ENCODE results near the gene CXCR5.

CXCR5 gene

GRCh38 chr11:118899296-118899688, 15.6 kb downstream of the CXCR5 start:
- DNase-seq = no peak

DNA sequence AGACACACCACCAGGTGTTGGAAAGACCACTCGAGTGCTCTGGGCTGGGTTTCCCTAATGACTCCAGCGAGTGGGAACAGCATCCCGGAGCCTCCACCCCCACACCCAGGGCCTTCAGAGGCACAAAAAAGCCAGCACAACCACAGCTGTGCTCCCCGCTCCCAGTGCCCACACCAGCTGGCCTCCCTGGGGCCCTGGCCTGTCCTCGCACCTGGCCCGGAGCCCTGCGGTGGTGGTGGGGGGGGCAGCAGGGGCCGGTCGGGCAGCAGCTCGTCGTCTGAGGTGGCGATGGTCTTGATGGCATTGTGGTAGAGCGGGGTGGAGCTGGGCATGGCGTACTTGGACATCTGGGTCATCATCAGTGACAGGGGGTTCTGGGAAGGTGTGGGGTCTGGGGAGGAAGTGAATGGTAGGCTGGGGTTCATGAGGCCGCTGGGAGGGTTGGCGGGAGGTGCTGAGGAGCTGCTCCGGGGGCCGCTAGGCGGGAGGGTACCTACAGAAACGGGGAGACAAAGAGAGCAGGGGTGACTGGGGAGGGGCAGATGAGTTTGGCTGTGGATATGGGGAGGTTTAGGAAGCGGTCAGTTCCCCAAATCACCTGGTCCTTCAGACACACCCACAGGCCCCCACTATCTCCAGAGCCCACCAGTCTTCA, 16.1 kb downstream of the CXCR5 start:
- DNase-seq = no peak

GRCh38 chr11:118900535-118901384, 17.1 kb downstream of the CXCR5 start:
- no peak for DNase-seq

GRCh38 chr11:118901494-118902335, 18.0 kb downstream of the CXCR5 start:
- DNase-seq = no peak

GRCh38 chr11:118902336-118903203, 18.9 kb downstream of the CXCR5 start:
- no peak for DNase-seq

- no peak for DNase-seq
Observed at GRCh38 chr11:118903204-118904015, 19.7 kb downstream of the CXCR5 start.

DNA sequence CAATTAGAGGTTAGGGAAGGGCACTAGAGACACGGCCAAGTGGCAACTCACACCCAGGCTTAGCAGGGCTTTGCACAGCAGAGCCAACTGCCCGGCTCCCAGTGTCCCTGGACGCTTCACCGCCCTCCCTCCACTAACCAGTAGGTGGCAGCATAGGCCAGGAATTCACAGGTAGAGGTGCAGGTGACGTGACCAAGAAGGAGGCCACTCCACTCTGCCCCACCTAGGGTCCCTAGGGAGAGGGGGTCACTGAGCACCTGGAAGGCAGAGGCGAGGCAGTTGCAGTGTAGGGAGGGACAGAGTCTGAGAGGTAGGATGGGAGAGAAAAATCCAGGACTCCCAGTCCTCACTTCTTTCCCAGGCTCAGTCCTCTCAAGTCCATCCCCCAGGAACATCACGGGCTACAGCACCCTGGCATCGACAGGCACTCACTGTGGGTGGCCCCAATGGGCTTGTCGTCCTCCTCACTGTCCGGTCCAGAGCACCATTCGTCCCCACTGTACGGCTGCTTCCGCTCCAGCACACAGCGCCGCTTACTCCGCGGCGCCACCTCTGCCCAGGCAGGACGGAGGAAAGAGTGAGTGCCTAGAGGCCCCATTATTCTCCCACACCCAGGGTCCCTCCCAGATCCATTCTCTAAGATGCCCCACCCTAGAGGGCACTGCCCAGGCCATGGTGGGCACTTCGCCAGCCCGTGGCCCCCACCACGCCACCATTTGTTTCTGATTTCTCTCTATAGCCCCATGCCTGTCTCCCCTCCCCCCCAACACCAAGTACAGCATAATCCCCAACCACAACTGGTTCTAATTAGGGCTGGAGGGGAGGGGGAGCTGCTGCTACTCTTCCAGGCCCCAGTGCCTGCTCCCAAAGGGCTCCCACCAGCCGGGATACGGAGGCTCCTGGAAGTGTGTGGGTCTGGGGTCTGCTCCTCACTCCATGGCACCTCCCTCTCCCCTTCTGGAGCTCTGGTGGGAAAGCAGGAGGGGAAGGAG, 23.7 kb downstream of the CXCR5 start:
- DNase-seq = peak; percentile 91

- DNase-seq = no peak
Observed at GRCh38 chr11:118908264-118908663, 24.6 kb downstream of the CXCR5 start.

- DNase-seq = no peak
Observed at GRCh38 chr11:118908901-118909618, 25.4 kb downstream of the CXCR5 start.

DNA sequence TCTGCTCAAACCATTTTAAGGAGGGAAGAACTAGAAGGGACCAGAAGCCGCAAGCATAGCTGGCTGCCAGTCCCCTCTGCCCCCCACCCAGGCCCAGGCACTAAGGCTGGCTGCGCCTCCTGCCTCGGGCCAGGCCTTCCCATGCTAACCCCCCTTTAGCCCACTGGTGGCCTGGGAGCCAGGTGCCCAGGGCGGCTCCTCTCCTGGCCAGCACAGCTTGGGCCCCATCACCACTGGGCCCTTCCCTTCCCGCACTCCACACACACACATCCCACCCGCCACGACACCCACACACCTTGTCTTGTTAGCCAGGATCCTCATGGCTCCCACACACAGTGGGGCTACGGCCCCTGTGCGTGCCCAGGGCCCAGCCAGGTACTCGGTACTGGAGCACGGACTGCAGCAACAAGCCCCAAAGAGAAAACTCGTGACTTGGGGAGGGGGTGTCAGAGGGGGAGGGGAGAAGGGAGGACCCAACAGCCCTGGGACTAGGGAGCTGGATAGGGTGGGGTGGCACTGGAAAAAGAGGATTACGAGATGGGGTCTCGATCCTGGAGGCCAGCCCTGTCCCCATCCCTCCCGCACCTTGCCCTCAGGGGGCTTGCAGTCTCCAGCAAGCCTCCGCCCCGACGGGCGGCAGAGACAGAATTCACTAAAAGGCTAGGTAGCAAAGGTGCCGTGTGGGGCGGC, 26.1 kb downstream of the CXCR5 start:
- DNase-seq = no peak

GRCh38 chr11:118910309-118911112, 26.8 kb downstream of the CXCR5 start:
- DNase-seq = peak; percentile 64

DNA sequence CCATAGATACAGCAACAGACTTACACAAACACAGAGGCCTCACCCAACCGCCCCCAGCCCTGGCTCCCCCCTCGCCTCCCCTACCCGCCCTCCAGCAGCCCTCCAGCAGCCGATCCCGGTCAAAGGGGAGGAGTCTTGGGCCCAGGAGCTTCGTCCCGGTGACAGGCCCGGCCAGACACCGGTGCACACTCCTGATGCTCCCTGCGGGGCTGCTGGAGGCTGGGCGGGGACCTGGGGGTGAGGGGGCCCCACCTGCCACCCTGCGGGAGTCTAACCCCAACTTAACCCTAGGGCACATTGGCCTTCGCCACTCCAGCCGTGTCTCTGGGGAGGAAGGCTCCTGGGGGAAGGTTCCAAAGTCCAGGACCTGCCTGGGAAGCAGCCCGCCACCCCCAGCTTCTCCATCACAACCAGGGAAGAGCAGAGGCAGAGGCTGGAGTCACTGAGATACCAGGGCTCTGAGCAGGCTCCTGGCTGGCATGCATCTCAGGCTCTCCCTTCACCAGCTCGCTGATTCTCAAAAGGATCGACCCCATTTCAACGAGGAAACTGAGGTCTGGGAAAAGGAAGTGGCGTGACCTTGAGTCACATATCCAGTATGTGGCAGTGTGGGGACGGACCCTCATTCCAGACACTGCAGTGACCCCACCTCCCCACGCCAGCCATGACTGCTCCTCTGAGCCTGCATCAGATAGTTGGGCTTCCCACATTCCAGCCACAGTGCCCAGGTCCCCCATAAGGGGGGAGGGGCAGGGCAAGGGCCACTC, 27.6 kb downstream of the CXCR5 start:
- DNase-seq = no peak

DNA sequence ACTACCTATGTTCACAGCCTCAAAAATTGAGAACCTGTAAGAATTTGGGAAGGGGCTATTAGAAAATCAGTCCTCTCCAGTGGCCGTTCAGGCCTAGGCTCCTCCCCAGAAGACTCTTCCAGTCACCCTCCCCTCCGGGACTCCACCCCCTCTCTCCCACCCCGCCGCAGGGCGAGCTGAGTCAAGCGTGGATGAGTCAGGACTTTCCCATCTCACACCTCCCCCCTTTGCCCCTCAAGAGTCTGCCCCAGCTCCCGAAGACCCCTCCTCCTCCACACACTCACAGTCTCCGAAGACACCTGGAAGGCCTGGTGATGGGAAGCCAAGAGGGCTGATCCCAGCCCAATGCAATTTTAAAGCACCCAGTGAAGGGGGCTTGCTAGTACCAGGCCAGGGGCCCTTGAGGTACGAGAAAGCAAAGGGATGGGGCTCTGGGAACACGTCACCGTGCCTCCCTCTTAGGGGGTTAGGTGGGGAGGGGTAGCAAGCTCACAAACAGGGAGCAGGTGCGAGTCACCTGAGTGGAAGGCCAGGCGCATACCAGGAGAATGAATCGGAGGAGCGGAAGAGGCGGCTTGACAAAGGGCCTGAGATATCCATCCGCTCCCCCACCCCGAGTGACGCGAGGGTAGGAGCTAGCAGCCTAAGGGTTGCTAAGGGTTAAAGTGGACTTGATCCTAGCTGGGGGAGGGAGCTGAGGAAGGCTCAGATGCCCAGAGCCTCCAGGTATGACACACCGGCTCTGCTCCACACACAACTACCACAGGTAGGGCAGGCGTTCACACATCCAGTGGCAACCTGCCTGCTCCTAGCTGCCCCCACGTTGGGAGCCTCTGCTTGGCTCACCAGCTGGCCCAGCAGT, 28.4 kb downstream of the CXCR5 start:
- peak; percentile 72 for DNase-seq

- DNase-seq = peak; percentile 45
Observed at GRCh38 chr11:118912742-118913410, 29.2 kb downstream of the CXCR5 start.

- peak; percentile 72 for DNase-seq
Observed at GRCh38 chr11:118913411-118914125, 29.9 kb downstream of the CXCR5 start.

Measured in CD4-positive, alpha-beta T cell treated with Interleukin-10 for 1 hour (primary cell).